Activated CD8-positive, alpha-beta T cell treated with anti-CD3 and anti-CD28 coated beads for 36 hours (primary cell): Measurements from ENCODE around the gene UQCRHL. TPM values are rescaled to one million over a fixed set of nuclear protein-coding genes. Genes with fewer than 3 reads are reported as not detected.
A peak's percentile ranks its signal among the peaks of the same experiment; 100 is the strongest.

Experiments
- ATAC-seq: fragments of 200-7000 bp; cut with Tn5 transposase; one replicate; pipeline ENCODE4 v1.10.0; 2021; ENCODE audit warnings: mild to moderate bottlenecking, moderate library complexity
- CTCF ChIA-PET: fragments of 350-600 bp; sonication (Branson Sonifier 250); formaldehyde crosslinking; loops from one replicate; lab custom pipeline; 2021; ENCODE audit warnings: antibody characterized with exemption; lab: Charles Lee
- POLR2A ChIA-PET: fragments of 350-600 bp; sonication (Branson Sonifier 250); formaldehyde crosslinking; loops from one replicate; lab custom pipeline; 2021; ENCODE audit warnings: antibody characterized with exemption; lab: Charles Lee
- DNase-seq: peaks from one replicate; pipeline ENCODE4 v3.0.0-alpha.2; 2020
- H3K27ac Mint-ChIP-seq: one replicate; pipeline ENCODE4 v1.8.0; 2021; ENCODE audit warnings: mild to moderate bottlenecking, mixed read lengths
- H3K27me3 Mint-ChIP-seq: one replicate; pipeline ENCODE4 v1.8.0; 2021; ENCODE audit warnings: mixed read lengths
- H3K36me3 Mint-ChIP-seq: one replicate; pipeline ENCODE4 v1.8.0; 2021; ENCODE audit warnings: low read depth, mixed read lengths
- H3K4me1 Mint-ChIP-seq: one replicate; pipeline ENCODE4 v1.8.0; 2021; ENCODE audit warnings: low read depth, mixed read lengths
- H3K4me3 Mint-ChIP-seq: one replicate; pipeline ENCODE4 v1.8.0; 2021; ENCODE audit warnings: mild to moderate bottlenecking, moderate library complexity, mixed read lengths
- H3K9me3 Mint-ChIP-seq: one replicate; pipeline ENCODE4 v1.8.0; 2021; ENCODE audit warnings: mixed read lengths
- CTCF ChIP-seq: fragments of 200-600 bp; IDR thresholded peaks from one replicate; pipeline ENCODE4 v1.8.0; 2022; ENCODE audit warnings: antibody characterized with exemption, mild to moderate bottlenecking
- intact Hi-C: fragments of 100-400 bp; cut with micrococcal nuclease; formaldehyde crosslinking; loops from one replicate; pipeline ENCODE4 v1.10.0; 2022
- total RNA-seq, 2 experiments: library from RNA; stranded (reverse); gene quantifications; one replicate each; pipeline ENCODE4 v1.2.3, GENCODE V29; 2021

The UQCRHL gene
- total RNA-seq, 2 experiments from 2014 or later = 2.5 to 2.8 TPM

GRCh38 chr1:15835205-15835740 lies 27.8 kb upstream of the UQCRHL start:
- ATAC-seq (peak; percentile 8), DNase-seq (no peak)
- H3K36me3 Mint-ChIP-seq = peaks cover 7% of the 10 kb centered on the region
- intact Hi-C loops = loop anchor here (2.0 to 5.0 kb wide), 2 partner anchors 82 to 130 kb away; no protein-coding TSS in a partner anchor
- POLR2A ChIA-PET = interaction anchor here (0.8 to 4.8 kb wide), 6 partner anchors 12 to 141 kb away, joined by 3 to 85 read pairs (median 12); partner anchors contain the start of genes SPEN and ZBTB17
- CTCF ChIA-PET = interaction anchor here (2.6 kb wide), 1 partner anchor 14 kb away, joined by 11 read pairs; no protein-coding TSS in a partner anchor
- peaks cover 28% of the 10 kb centered on the region for H3K4me1 Mint-ChIP-seq
- H3K9me3 Mint-ChIP-seq = no peaks in the 10 kb centered on the region
- H3K27me3 Mint-ChIP-seq = no peaks in the 10 kb centered on the region
- TF ChIP-seq CTCF = no peak
- peak overlapping the region; percentile 94 for H3K4me3 Mint-ChIP-seq
- peak overlapping the region; percentile 96 for H3K27ac Mint-ChIP-seq

GRCh38 chr1:15834406-15835204 lies 27.2 kb upstream of the UQCRHL start:
- POLR2A ChIA-PET = interaction anchor here (0.6 to 4.2 kb wide), 25 partner anchors 8 to 1848 kb away, joined by 3 to 75 read pairs (median 5); partner anchors contain the start of genes DNAJC16, SPEN and ZBTB17
- Mint-ChIP-seq H3K9me3 (no peaks in the 10 kb centered on the region), H3K27ac (peak overlapping the region; percentile 96), H3K36me3 (peaks cover 7% of the 10 kb centered on the region), H3K4me3 (peak overlapping the region; percentile 94), H3K4me1 (peaks cover 32% of the 10 kb centered on the region), H3K27me3 (no peaks in the 10 kb centered on the region)
- CTCF ChIA-PET = interaction anchor here (1.6 to 3.9 kb wide), 6 partner anchors 11 to 173 kb away, joined by 4 to 28 read pairs (median 9); partner anchors contain the start of genes SPEN and ZBTB17
- intact Hi-C loops = loop anchor here (2.0 to 5.0 kb wide), 2 partner anchors 83 to 130 kb away; no protein-coding TSS in a partner anchor
- TF ChIP-seq CTCF = no peak
- DNase-seq (peak; percentile 91), ATAC-seq (peak; percentile 53)

GRCh38 chr1:15833842-15834405 lies 26.5 kb upstream of the UQCRHL start:
- ChIA-PET POLR2A (interaction anchor here (0.6 to 4.2 kb wide), 27 partner anchors 8 to 1848 kb away, joined by 3 to 75 read pairs (median 5); partner anchors contain the start of genes DNAJC16, SPEN and ZBTB17), CTCF (interaction anchor here (0.7 to 3.9 kb wide), 7 partner anchors 10 to 174 kb away, joined by 3 to 28 read pairs (median 7); partner anchors contain the start of genes SPEN and ZBTB17)
- intact Hi-C loops = loop anchor here (2.0 kb wide), 1 partner anchor 131 kb away; no protein-coding TSS in a partner anchor
- Mint-ChIP-seq H3K27ac (peak overlapping the region; percentile 96), H3K4me3 (peak overlapping the region; percentile 94), H3K36me3 (peaks cover 7% of the 10 kb centered on the region), H3K9me3 (no peaks in the 10 kb centered on the region), H3K27me3 (no peaks in the 10 kb centered on the region), H3K4me1 (peaks cover 34% of the 10 kb centered on the region)
- DNase-seq (no peak), ATAC-seq (no peak)
- no peak for TF ChIP-seq CTCF

GRCh38 chr1:15833069-15833679 lies 25.7 kb upstream of the UQCRHL start:
- POLR2A ChIA-PET = interaction anchor here (0.6 to 4.2 kb wide), 23 partner anchors 9 to 307 kb away, joined by 3 to 75 read pairs (median 5); partner anchors contain the start of genes DNAJC16, SPEN and ZBTB17
- CTCF ChIA-PET = interaction anchor here (0.7 to 3.9 kb wide), 7 partner anchors 9 to 175 kb away, joined by 3 to 28 read pairs (median 7); partner anchors contain the start of genes SPEN and ZBTB17
- peak overlapping the region; percentile 96 for H3K27ac Mint-ChIP-seq
- H3K4me1 Mint-ChIP-seq = peaks cover 34% of the 10 kb centered on the region
- no peak for ATAC-seq
- H3K36me3 Mint-ChIP-seq = peaks cover 7% of the 10 kb centered on the region
- intact Hi-C loops = no loop called here
- no peak for TF ChIP-seq CTCF
- no peaks in the 10 kb centered on the region for H3K9me3 Mint-ChIP-seq
- H3K27me3 Mint-ChIP-seq = no peaks in the 10 kb centered on the region
- peak; percentile 69 for DNase-seq
- peak overlapping the region; percentile 94 for H3K4me3 Mint-ChIP-seq
